Testis (tissue), 2 donors: ENCODE measurements around the gene LRRC49.

ENCODE experiments used
- CTCF ChIP-seq, 3 experiments: fragments of 450-650 bp in 2 of 3; fragments of 200-600 bp in 1 of 3; sonication (generic) in 1 of 3; IDR thresholded peaks; one replicate each; pipeline ENCODE4 v1.5.1; 2016 to 2019; ENCODE audit warnings: antibody characterized with exemption in 3 of 3, mild to moderate bottlenecking in 2 of 3, moderate library complexity in 1 of 3
- POLR2A ChIP-seq: fragments of 450-650 bp; IDR thresholded peaks from one replicate; pipeline ENCODE4 v1.6.1; 2017; ENCODE audit warnings: antibody characterized with exemption, mild to moderate bottlenecking, moderate library complexity

- no peak for TF ChIP-seq CTCF (IDR thresholded peaks at IDR 0.05)
- TF ChIP-seq POLR2A, result no peak
These were observed 109.7 kb downstream of the LRRC49 start for GRCh38 chr15:71002316-71002715.
